ENCODE results near the gene PPP3R1.

GRCh38 chr2:68193144-68193543 lies 59.2 kb downstream of the PPP3R1 start:
- TF ChIP-seq CTCF (IDR thresholded peaks at IDR 0.05; ENCODE audit: insufficient read depth, low read length) = no peak
- TF ChIP-seq SPI1 (IDR thresholded peaks at IDR 0.05; ENCODE audit: borderline replicate concordance, low read depth) = no peak

Measured in HL-60 (cell line).